AG10803 (cell line): Measurements from ENCODE around the gene CADM2.
"Not testable (repeated sequence)": the region's sequence is repeated elsewhere in the genome, so short reads cannot be mapped to it uniquely, and the experiment has no call there.

Experiments used
- DNase-seq: peaks from one replicate; pipeline ENCODE4 v3.0.0; 2010; ENCODE audit warnings: low read depth
- H3K4me3 ChIP-seq: 2 replicates; pipeline ENCODE4 v1.5.1; 2011; ENCODE audit warnings: mild to moderate bottlenecking, low read length, control low read depth
- CTCF ChIP-seq: conservative IDR thresholded peaks from 2 replicates; pipeline ENCODE4 v1.5.1; 2011; ENCODE audit warnings: mild to moderate bottlenecking, low read length, control low read depth, inconsistent platforms

The CADM2 gene

DNA sequence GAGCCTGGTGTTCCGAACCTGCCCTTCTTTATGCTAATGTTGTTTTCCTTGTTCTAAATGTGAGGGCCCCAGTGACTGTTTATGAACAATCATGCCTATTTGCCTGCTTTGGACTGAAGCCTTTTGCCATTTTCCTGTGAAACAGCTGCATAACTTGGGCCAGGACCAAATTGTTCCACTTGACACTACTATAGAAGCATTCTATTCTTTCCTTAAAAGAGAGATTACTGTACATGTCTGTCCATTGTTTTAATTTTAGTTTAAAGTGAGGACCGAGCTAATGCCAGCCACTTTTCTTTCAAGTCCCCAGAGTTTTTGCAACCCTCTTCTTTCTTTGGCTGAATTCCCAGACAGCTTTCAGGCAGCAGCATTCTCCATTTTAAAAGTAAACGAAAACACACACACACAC lies 980.3 kb downstream of the CADM2 start:
- TF ChIP-seq CTCF = no peak
- no peak overlapping the region for H3K4me3 ChIP-seq
- no peak for DNase-seq

GRCh38 chr3:85950435-85950834 lies 991.6 kb downstream of the CADM2 start:
- no peak for TF ChIP-seq CTCF
- no peak overlapping the region for H3K4me3 ChIP-seq
- DNase-seq = no peak

DNA sequence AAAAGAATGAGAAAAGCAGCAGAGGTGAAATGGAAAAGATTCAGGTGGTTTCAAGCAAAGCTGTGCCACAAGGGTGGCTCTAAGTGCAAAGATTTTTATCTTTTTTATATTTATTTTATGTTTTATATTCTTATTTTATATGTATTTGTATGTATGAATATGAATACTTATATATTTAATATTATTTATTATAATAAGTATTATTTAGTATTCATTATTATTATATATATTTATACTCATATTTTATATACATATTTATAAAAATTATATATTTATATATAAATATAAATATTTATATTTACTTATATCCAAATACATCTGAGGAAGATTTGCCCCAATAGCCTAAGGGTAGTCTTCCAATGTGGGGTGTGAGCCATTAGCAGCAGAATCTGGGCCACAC lies 1002.0 kb downstream of the CADM2 start:
- H3K4me3 ChIP-seq = no peak overlapping the region
- DNase-seq = no peak
- TF ChIP-seq CTCF = no peak

GRCh38 chr3:85977615-85978338 lies 1019.0 kb downstream of the CADM2 start:
- H3K4me3 ChIP-seq = no peak overlapping the region
- DNase-seq = no peak
- no peak for TF ChIP-seq CTCF

GRCh38 chr3:85979034-85979433 lies 1020.2 kb downstream of the CADM2 start:
- DNase-seq = no peak
- no peak for TF ChIP-seq CTCF
- no peak overlapping the region for H3K4me3 ChIP-seq

GRCh38 chr3:85989581-85989980 lies 1030.8 kb downstream of the CADM2 start:
- DNase-seq, H3K4me3 ChIP-seq: not testable (repeated sequence)

GRCh38 chr3:86029590-86029989 lies 1070.8 kb downstream of the CADM2 start:
- no peak for DNase-seq
- no peak for TF ChIP-seq CTCF
- no peak overlapping the region for H3K4me3 ChIP-seq

DNA sequence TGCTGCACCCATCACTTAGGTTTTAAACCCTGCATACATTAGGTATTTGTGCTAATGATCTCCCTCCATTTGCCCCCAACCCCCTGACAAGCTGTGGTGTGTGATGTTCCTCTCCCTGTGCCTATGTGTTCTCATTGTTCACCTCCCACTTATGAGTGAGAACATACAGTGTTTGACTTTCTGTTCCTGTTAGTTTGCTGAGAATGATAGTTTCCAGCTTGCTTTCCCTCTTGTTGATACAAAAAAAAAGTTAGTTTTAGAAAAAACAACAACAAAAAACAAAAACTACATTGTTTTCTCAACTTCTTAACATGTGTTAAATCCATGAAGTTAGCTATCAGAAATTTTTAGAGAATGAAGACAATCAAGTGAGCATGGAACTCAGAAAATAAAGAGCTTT lies 1079.1 kb downstream of the CADM2 start:
- no peak for DNase-seq
- no peak for TF ChIP-seq CTCF
- no peak overlapping the region for H3K4me3 ChIP-seq
